ENCODE results near the gene GTF3C1. TPM values are rescaled to one million over a fixed set of nuclear protein-coding genes. Genes with fewer than 3 reads are reported as not detected.
A peak's percentile ranks its signal among the peaks of the same experiment; 100 is the strongest.

The GTF3C1 gene
- polyA plus RNA-seq, 1 donor, result 41.4 TPM

GRCh38 chr16:27470567-27471431 is 78.9 kb downstream of the GTF3C1 start:
- Histone ChIP-seq H3K4me1 (ENCODE audit: control insufficient read depth, insufficient read depth, low read length) (peaks cover 9% of the 10 kb centered on the region), H3K4me3 (ENCODE audit: low read length) (no peak overlapping the region), H3K36me3 (ENCODE audit: control insufficient read depth, insufficient read depth, low read length) (peaks cover 87% of the 10 kb centered on the region), H3K27ac (ENCODE audit: low read length) (no peak overlapping the region), H3K27me3 (ENCODE audit: control insufficient read depth, insufficient read depth, low read length) (no peaks in the 10 kb centered on the region), H3K9me3 (ENCODE audit: control insufficient read depth, low read depth, low read length) (no peaks in the 10 kb centered on the region)
- no peak for DNase-seq
- no CpG with 5 or more reads among the region's 28 CpGs for WGBS (ENCODE audit: insufficient coverage, low lambda C conversion rate)

- Histone ChIP-seq H3K4me3 (ENCODE audit: low read length) (no peak overlapping the region), H3K36me3 (ENCODE audit: control insufficient read depth, insufficient read depth, low read length) (peaks cover 85% of the 10 kb centered on the region), H3K27me3 (ENCODE audit: control insufficient read depth, insufficient read depth, low read length) (no peaks in the 10 kb centered on the region), H3K9me3 (ENCODE audit: control insufficient read depth, low read depth, low read length) (peaks cover 4% of the 10 kb centered on the region), H3K4me1 (ENCODE audit: control insufficient read depth, insufficient read depth, low read length) (peaks cover 25% of the 10 kb centered on the region), H3K27ac (ENCODE audit: low read length) (no peak overlapping the region)
- 80% methylated on average over 1 of the region's 22 CpGs for WGBS (ENCODE audit: insufficient coverage, low lambda C conversion rate)
- no peak for DNase-seq
Observed at GRCh38 chr16:27468941-27469531, 80.7 kb downstream of the GTF3C1 start.

- peaks cover 4% of the 10 kb centered on the region for H3K9me3 ChIP-seq (ENCODE audit: control insufficient read depth, low read depth, low read length)
- peak; percentile 85 to 88 for DNase-seq
- H3K36me3 ChIP-seq (ENCODE audit: control insufficient read depth, insufficient read depth, low read length), result peaks cover 86% of the 10 kb centered on the region
- H3K27me3 ChIP-seq (ENCODE audit: control insufficient read depth, insufficient read depth, low read length), result no peaks in the 10 kb centered on the region
- H3K4me1 ChIP-seq (ENCODE audit: control insufficient read depth, insufficient read depth, low read length), result peaks cover 25% of the 10 kb centered on the region
- H3K27ac ChIP-seq (ENCODE audit: low read length), result peak overlapping the region; percentile 84
- WGBS (ENCODE audit: insufficient coverage, low lambda C conversion rate), result 0% methylated on average over 1 of the region's 8 CpGs
- no peak overlapping the region for H3K4me3 ChIP-seq (ENCODE audit: low read length)
Observed at GRCh38 chr16:27465483-27465879, 84.2 kb downstream of the GTF3C1 start.

- H3K4me3 ChIP-seq (ENCODE audit: low read length), result no peak overlapping the region
- no CpG with 5 or more reads among the region's 33 CpGs for WGBS (ENCODE audit: insufficient coverage, low lambda C conversion rate)
- DNase-seq, result no peak
- H3K27me3 ChIP-seq (ENCODE audit: control insufficient read depth, insufficient read depth, low read length), result no peaks in the 10 kb centered on the region
- peak overlapping the region; percentile 84 for H3K27ac ChIP-seq (ENCODE audit: low read length)
- H3K9me3 ChIP-seq (ENCODE audit: control insufficient read depth, low read depth, low read length), result peaks cover 4% of the 10 kb centered on the region
- peaks cover 25% of the 10 kb centered on the region for H3K4me1 ChIP-seq (ENCODE audit: control insufficient read depth, insufficient read depth, low read length)
- peaks cover 86% of the 10 kb centered on the region for H3K36me3 ChIP-seq (ENCODE audit: control insufficient read depth, insufficient read depth, low read length)
Observed at GRCh38 chr16:27464626-27465482, 84.9 kb downstream of the GTF3C1 start.

- WGBS (ENCODE audit: insufficient coverage, low lambda C conversion rate), result no CpG with 5 or more reads among the region's 32 CpGs
- Histone ChIP-seq H3K27me3 (ENCODE audit: control insufficient read depth, insufficient read depth, low read length) (no peaks in the 10 kb centered on the region), H3K4me1 (ENCODE audit: control insufficient read depth, insufficient read depth, low read length) (peaks cover 25% of the 10 kb centered on the region), H3K4me3 (ENCODE audit: low read length) (no peak overlapping the region), H3K9me3 (ENCODE audit: control insufficient read depth, low read depth, low read length) (peaks cover 4% of the 10 kb centered on the region), H3K27ac (ENCODE audit: low read length) (peak overlapping the region; percentile 84), H3K36me3 (ENCODE audit: control insufficient read depth, insufficient read depth, low read length) (peaks cover 85% of the 10 kb centered on the region)
- no peak for DNase-seq
Observed at GRCh38 chr16:27463741-27464591, 85.7 kb downstream of the GTF3C1 start.

- peaks cover 81% of the 10 kb centered on the region for H3K36me3 ChIP-seq (ENCODE audit: control insufficient read depth, insufficient read depth, low read length)
- H3K4me1 ChIP-seq (ENCODE audit: control insufficient read depth, insufficient read depth, low read length), result peaks cover 25% of the 10 kb centered on the region
- no peak overlapping the region for H3K4me3 ChIP-seq (ENCODE audit: low read length)
- DNase-seq, result no peak
- peaks cover 4% of the 10 kb centered on the region for H3K9me3 ChIP-seq (ENCODE audit: control insufficient read depth, low read depth, low read length)
- H3K27ac ChIP-seq (ENCODE audit: low read length), result no peak overlapping the region
- no peaks in the 10 kb centered on the region for H3K27me3 ChIP-seq (ENCODE audit: control insufficient read depth, insufficient read depth, low read length)
- WGBS (ENCODE audit: insufficient coverage, low lambda C conversion rate), result no CpG with 5 or more reads among the region's 24 CpGs
Observed at GRCh38 chr16:27462846-27463682, 86.6 kb downstream of the GTF3C1 start.

- H3K4me3 ChIP-seq (ENCODE audit: low read length), result no peak overlapping the region
- peaks cover 4% of the 10 kb centered on the region for H3K9me3 ChIP-seq (ENCODE audit: control insufficient read depth, low read depth, low read length)
- peaks cover 25% of the 10 kb centered on the region for H3K4me1 ChIP-seq (ENCODE audit: control insufficient read depth, insufficient read depth, low read length)
- peaks cover 74% of the 10 kb centered on the region for H3K36me3 ChIP-seq (ENCODE audit: control insufficient read depth, insufficient read depth, low read length)
- DNase-seq, result no peak
- H3K27ac ChIP-seq (ENCODE audit: low read length), result no peak overlapping the region
- H3K27me3 ChIP-seq (ENCODE audit: control insufficient read depth, insufficient read depth, low read length), result no peaks in the 10 kb centered on the region
- no CpG with 5 or more reads among the region's 18 CpGs for WGBS (ENCODE audit: insufficient coverage, low lambda C conversion rate)
Observed at GRCh38 chr16:27462200-27462845, 87.4 kb downstream of the GTF3C1 start.

GRCh38 chr16:27461483-27462171 is 88.1 kb downstream of the GTF3C1 start:
- WGBS (ENCODE audit: insufficient coverage, low lambda C conversion rate), result no CpG with 5 or more reads among the region's 16 CpGs
- peaks cover 24% of the 10 kb centered on the region for H3K4me1 ChIP-seq (ENCODE audit: control insufficient read depth, insufficient read depth, low read length)
- DNase-seq, result no peak
- H3K9me3 ChIP-seq (ENCODE audit: control insufficient read depth, low read depth, low read length), result peaks cover 4% of the 10 kb centered on the region
- no peak overlapping the region for H3K27ac ChIP-seq (ENCODE audit: low read length)
- no peaks in the 10 kb centered on the region for H3K27me3 ChIP-seq (ENCODE audit: control insufficient read depth, insufficient read depth, low read length)
- H3K36me3 ChIP-seq (ENCODE audit: control insufficient read depth, insufficient read depth, low read length), result peaks cover 69% of the 10 kb centered on the region
- H3K4me3 ChIP-seq (ENCODE audit: low read length), result no peak overlapping the region
